Colon (tissue), 2 donors: ENCODE data around the gene TMEM117.
"Not testable (repeated sequence)": the region's sequence is repeated elsewhere in the genome, so short reads cannot be mapped to it uniquely, and the experiment has no call there.

Experiments used
- FAIRE-seq: peaks from 2 replicates; lab custom pipeline; 2012; peaks lifted over from hg19 to GRCh38; lab: Jason Lieb, UNC
- donor health status: control.
- donor health status: control.

The TMEM117 gene

GRCh38 chr12:43841253-43841652 lies 5.4 kb downstream of the TMEM117 start:
- no peak for FAIRE-seq

DNA sequence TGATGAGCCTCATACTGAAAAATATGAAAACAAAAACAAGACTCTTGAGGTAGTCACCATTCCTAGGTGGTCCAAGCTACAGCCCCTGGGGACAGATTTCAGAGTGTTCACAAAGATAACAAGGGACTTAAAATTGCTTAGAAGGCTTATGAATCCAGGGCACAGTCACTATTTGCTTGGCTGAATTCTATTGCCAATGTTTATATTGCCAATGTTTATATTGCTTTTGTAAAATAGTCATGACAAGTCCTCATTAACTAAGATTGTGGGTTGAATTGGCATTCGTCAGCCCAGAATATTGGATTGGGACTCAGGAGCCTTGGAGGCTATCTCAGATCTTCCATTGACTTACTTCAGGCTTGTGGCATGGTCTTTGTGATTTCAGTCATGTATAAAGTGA lies 6.4 kb downstream of the TMEM117 start:
- no peak for FAIRE-seq

DNA sequence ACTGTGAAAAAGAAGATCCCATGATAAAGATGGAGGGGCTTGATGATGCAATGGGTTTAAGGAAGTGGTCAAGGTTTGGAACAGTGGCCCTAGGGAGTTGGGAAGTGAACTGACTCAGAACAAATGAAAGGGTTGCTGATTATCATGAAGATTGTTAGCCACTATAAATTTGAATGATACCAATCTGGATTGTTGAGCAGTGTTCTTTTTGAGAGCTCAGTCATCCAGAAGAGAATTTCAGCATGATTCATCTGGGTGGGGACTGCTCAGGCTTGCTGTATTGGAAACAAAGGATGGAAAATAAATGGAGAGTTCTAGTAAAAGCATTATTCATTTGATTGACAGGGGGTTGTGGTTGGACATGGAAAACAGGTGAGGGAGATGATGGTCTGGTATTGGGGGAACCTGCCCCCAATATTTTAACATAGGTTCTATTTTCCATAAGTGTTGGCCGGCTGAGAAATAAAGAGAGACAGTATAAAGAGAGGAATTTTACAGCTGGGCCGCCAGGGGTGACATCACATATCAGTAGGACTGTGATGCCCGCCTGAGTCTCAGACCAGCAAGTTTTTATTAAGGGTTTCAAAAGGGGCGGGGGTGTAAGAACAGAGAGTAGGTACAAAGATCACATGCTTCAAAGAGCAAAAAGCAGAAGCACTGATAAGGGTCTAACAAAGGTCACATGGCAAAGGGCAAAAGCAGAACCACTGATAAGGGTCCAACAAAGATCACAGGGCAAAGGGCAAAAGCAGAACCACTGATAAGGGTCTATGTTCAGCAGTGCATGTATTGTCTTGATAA lies 11.7 kb downstream of the TMEM117 start:
- FAIRE-seq = not testable (repeated sequence)

GRCh38 chr12:43848226-43848507 lies 12.3 kb downstream of the TMEM117 start:
- FAIRE-seq = no peak

DNA sequence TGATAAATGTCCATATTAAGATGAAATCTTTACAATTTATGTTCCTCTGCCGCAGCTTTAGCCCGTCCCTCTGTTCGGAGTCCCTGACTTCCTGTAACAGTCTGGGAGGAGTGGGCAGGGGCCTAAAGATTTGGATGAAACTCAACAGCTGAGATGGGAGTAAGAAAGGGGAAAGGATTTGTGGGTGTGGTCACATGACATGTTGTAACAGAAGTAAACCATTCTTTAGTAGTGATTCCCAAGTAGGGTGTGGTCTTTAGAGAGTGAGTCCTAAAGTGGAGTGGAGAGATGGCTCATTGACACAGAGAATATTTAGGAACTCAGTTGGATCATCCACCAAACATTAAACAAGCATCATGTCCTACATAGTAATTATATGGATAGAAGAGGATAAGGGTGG lies 12.9 kb downstream of the TMEM117 start:
- no peak for FAIRE-seq

DNA sequence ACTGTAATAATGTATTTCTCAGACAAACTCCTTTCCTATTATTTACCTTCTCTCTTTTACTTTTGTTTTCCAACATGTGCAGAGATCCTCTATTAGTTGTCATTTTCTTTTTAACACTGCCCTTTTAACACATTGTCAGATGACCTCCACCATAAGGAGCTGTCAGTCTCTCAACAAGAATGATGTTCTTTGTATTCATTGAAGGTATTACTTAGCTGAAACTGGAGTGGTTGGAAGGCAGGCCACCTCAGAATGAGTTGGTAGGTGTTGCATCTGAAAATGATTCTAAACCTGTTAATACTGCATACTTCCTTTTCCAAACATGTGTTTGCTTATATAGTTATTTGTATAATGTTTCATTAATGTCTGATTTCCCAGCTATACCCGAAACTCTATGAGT lies 16.9 kb downstream of the TMEM117 start:
- no peak for FAIRE-seq

DNA sequence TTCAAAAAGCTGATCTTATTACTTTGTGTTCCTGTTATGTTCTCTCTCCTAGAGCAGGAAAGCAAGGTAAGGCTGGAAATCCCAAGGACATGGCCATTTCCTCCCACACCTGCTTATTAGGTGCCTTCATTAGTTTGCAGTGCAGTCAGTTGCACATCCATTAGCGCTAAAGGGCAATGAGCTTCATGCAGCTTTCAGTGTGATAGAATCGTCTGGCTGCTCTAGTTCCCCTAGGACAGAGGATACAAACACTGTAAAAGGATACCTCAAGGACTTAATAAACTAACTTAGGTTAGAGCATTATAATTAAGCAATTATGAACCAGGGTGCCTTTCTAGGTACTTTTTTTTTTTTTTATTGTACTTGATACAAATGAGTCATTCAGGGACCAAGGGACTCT lies 21.1 kb downstream of the TMEM117 start:
- FAIRE-seq = no peak

DNA sequence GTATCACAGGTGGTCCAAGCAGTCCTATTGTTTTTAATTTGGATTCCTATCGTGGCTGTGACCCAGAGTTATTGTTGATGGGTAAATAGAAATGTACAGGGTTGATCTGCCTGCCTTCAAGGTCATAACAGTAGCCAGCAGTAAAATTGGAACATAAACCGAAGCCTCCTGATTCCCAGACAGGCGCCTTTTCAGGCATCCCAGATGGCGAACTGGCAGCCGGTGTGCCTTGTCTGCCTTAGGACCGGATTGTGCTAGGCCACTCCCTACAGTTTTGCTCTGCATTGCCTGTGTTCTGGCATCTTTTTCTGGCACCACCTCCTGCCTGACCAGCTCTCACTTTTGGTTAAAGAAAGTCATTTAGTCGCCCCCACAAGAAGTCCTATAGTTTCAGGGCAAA lies 22.2 kb downstream of the TMEM117 start:
- no peak for FAIRE-seq

DNA sequence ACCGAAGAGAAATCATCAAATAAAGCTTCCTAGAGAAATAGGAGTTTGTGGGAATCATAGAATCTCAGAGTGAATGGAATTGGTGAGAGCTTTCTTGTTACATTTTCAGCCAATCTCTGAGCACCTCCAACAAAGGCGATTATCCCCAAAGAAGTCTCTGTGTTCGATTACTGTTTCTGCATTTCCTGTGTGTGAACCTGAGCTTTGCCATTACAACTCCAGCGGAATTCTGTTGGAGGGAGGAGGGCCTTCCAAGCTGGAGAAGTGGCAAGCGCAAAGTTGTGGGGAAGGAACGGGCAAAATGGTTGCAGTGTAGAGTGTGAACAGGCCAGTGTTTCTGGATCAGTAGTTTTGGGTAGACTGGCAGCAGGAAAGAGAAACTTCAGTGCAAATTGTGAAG lies 23.1 kb downstream of the TMEM117 start:
- FAIRE-seq = no peak

DNA sequence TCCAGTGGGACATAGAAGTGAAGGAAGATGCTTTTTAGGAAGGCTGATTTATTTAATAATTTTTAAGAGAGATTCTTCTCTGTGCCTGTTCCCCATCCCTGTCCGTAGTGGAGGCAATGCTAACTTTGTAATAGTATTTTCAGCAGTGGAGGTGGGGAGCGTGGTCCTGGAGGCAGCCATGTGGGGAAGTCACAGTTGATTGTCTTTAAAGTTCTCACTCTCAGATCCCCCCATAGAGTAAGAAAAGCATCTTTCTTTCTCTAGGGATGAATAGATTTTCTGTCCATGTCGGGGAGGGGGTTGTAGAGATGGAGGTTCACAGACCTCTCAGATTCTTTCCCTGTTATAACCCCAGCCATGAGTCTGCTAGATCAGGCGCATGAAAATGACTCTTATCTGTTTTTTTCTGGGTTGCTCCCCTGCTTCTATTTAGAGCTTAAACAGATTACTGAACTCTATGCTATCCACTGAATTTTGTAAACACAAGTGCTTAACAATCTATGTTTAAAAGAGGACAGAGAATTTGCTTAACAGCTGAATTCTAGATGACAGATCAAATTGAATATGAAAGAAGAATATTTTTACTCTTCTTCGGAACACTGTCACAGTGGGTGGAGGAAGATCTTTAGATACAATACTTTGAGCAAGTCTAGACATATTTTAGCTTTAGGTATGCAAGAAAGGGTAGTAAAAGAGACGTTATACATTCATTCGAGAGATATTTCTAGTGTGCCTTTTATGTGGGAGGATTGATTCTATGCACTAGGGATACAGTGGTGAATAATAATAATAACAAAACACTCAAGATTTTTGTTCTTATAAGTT lies 25.3 kb downstream of the TMEM117 start:
- no peak for FAIRE-seq

GRCh38 chr12:43861840-43862150 lies 25.9 kb downstream of the TMEM117 start:
- no peak for FAIRE-seq

DNA sequence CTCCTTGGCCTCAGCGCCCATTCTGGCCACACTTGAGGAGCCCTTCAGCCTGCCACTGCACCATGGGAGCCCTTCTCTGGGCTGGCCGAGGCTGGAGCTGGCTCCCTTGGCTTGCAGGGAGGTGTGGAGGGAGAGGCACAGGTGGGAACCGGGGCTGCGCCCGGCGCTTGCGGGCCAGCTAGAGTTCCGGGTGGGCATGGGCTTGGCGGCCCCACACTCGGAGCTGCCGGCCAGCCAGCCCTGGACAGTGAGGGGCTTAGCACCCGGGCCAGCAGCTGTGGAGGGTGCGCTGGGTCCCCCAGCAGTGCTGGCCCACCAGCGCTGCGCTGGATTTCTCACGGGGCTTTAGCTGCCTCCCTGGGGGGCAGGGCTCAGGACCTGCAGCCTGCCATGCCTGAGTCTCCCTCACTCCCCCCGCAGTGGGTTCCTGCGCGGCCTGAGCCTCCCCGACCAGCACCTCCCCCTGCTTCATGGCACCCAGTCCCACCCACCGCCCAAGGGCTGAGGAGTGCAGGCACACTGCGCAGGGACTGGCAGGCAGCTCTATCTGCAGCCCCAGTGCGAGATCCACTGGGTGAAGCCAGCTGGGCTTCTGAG lies 28.0 kb downstream of the TMEM117 start:
- no peak for FAIRE-seq

- not testable (repeated sequence) for FAIRE-seq
These were observed 28.7 kb downstream of the TMEM117 start for GRCh38 chr12:43864557-43864956.

GRCh38 chr12:43869184-43869583 lies 33.3 kb downstream of the TMEM117 start:
- no peak for FAIRE-seq

- FAIRE-seq = not testable (repeated sequence)
These were observed 33.9 kb downstream of the TMEM117 start for GRCh38 chr12:43869765-43870164.

GRCh38 chr12:43871258-43871657 lies 35.4 kb downstream of the TMEM117 start:
- not testable (repeated sequence) for FAIRE-seq

DNA sequence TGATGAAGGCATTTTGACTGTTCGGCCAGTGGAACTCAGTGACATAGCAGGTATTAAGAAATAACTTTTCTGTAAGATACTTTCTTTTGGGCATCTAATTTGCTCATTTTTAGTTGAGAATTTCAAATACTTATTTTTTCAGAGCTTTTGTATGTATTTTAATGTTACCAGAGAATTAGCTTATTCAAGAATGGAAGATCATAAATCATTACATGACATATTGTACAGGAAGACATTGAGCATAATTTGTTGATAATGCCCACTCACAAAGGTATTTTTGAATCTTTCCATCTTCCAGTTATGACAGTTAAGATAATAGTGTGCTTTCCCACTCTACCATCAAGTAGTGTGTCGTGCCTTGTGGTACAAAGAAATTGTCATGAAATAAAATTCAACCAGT lies 36.5 kb downstream of the TMEM117 start:
- FAIRE-seq = no peak

DNA sequence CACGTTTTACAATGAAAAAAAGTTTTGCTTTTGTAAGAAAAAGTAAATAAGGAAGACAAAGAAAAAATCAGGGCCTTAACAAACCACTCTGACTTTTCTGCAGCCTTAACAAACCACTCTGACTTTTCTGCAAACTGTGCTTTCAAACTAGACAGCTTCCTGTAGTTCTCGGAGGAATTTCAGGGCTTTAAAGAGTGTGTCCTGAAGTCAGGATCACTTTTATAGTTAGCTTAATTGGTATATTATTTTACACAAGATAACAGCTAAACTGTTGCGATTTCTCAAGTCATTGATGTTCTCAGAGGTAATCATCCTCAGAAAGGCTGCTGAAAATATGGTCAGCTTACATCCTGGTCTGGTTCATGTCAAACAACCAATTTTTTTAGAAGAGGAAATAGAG lies 42.2 kb downstream of the TMEM117 start:
- no peak for FAIRE-seq

GRCh38 chr12:43880547-43880946 lies 44.7 kb downstream of the TMEM117 start:
- FAIRE-seq = no peak

DNA sequence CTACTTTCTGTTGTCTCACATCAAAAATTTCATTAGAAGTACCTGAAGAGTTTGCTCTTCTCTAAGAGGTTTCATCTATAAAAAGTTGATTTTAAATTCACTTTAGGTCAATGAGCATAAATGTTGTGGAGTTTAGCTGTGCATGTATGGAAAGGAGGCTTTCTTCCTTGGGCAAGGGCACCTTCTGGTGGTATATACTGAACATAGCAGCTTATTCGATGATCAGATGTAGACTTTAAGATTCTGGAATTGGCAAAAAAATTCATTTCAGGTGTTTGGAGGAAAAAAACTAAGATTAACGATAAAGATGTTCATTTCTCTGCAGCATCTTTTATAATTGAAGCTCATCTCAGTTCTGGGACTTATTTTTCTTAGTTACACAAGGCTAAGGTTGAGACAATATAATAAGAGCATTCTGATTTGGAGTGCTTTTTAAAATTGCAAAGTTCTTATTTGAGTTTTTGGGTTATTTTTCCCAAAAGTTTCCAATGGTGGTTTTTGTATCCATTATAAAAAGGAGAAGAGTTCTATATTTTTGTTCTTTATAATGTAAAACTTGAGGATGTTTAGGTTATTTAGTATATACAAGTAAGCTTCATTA lies 46.8 kb downstream of the TMEM117 start:
- FAIRE-seq = no peak

GRCh38 chr12:43883311-43883710 lies 47.4 kb downstream of the TMEM117 start:
- FAIRE-seq = no peak

DNA sequence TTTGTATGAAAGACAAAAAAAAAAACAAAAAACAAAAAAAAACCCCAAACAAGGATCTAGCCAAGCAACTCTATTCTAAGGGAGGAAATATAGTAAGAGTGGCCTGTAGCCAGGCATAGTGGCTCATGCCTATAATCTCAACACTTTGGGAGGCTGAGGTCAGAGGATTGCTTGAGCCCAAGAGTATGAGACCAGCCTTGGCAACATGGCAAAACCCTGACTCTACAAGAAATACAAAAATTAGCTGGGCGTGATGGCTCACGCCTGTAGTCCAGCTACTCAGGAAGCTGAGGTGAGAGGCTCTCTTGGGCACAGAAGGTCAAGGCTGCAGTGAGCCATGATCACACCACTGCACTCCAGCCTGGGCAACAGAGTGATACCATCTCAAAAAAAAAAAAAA lies 47.9 kb downstream of the TMEM117 start:
- FAIRE-seq = no peak
